OCI-LY3 (cell line): Measurements from ENCODE around the gene POU2AF2.

Experiments
- CTCF ChIP-seq: fragments of 200-600, 300-600 bp; sonication (generic); IDR thresholded peaks from 2 replicates; pipeline ENCODE4 v1.5.1; 2014; ENCODE audit warnings: antibody characterized with exemption, low read length, low read depth
- EZH2phosphoT487 ChIP-seq: fragments of 200-600 bp; shearing (Covaris generic); IDR thresholded peaks from 2 replicates; pipeline ENCODE4 v1.6.1; 2018; ENCODE audit warnings: antibody characterized with exemption, mixed run types, low read depth

DNA sequence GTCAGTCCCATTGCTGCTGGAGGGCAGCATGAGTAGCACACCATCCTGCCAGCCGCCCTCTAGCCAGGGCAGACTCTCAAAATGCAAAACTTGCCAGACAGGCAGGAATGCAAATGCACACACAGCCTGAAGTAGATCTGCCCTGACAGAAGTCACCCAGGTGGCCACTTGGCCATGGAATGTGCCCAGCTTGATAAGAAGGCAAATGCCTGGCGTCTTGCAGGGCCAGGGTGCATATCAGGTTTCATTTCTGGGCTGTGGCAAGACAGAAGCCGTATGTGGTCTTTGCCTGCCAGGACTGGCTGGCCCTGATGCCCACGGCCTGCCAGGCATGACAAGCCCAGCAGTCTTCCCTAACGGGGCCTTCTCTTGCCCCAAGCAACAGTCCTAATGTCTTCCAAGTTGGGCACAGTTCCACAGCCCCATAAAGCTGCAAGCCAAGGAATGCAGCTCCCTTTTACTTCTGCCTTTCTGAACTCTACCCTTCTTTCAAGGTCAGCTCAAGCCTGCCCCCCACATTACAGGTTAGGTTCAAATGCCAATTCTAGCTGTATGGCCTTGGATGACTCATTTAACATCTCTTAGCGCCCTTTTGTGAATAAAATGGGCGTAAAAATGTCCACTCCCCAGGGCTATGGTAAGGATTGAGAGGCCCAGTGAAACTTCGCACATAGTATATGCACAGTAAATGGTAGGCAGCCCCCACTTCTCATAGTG lies 82.5 kb downstream of the POU2AF2 start:
- no peak for TF ChIP-seq CTCF
- TF ChIP-seq EZH2phosphoT487, result no peak
